Measurements from ENCODE around the gene RNF7.

The RNF7 gene

GRCh38 chr3:141737093-141737492 is 1.0 kb upstream of the RNF7 start:
- H3F3A ChIP-seq (ENCODE audit: insufficient read depth, low read length) = no peaks in the 10 kb centered on the region
- no peaks in the 10 kb centered on the region for H3K27me3 ChIP-seq (ENCODE audit: insufficient read depth, low read length)
- peak overlapping the region; percentile 50 for H3K4me2 ChIP-seq (ENCODE audit: low read length)
- peaks cover 36% of the 10 kb centered on the region for H3K79me2 ChIP-seq (ENCODE audit: insufficient read depth, low read length)
- peak overlapping the region; percentile 15; the same call in 1 of the 2 replicates for H3K9ac ChIP-seq (ENCODE audit: low read length)
- H3K9me2 ChIP-seq (ENCODE audit: low read depth, low read length) = no peaks in the 10 kb centered on the region
- H3K4me1 ChIP-seq (ENCODE audit: insufficient read depth, low read length, severe bottlenecking) = peaks cover 38% of the 10 kb centered on the region
- no peaks in the 10 kb centered on the region for H4K20me1 ChIP-seq (ENCODE audit: insufficient read depth, low read length)
- peaks cover 7% of the 10 kb centered on the region; the same call in 1 of the 2 replicates for H3K36me3 ChIP-seq (ENCODE audit: insufficient read depth, low read length)
- TF ChIP-seq, protein P1, sequence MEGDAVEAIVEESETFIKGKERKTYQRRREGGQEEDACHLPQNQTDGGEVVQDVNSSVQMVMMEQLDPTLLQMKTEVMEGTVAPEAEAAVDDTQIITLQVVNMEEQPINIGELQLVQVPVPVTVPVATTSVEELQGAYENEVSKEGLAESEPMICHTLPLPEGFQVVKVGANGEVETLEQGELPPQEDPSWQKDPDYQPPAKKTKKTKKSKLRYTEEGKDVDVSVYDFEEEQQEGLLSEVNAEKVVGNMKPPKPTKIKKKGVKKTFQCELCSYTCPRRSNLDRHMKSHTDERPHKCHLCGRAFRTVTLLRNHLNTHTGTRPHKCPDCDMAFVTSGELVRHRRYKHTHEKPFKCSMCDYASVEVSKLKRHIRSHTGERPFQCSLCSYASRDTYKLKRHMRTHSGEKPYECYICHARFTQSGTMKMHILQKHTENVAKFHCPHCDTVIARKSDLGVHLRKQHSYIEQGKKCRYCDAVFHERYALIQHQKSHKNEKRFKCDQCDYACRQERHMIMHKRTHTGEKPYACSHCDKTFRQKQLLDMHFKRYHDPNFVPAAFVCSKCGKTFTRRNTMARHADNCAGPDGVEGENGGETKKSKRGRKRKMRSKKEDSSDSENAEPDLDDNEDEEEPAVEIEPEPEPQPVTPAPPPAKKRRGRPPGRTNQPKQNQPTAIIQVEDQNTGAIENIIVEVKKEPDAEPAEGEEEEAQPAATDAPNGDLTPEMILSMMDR (IDR thresholded peaks at IDR 0.05; ENCODE audit: low read length) = peak; percentile 11; the same call in 1 of the 2 replicates
- TF ChIP-seq EZH2 (IDR thresholded peaks at IDR 0.05; ENCODE audit: borderline replicate concordance, low read length) = no peak
- H3K9me3 ChIP-seq (ENCODE audit: low read length) = no peaks in the 10 kb centered on the region
- peak overlapping the region; percentile 45 for H3K27ac ChIP-seq (ENCODE audit: low read depth, low read length, poor library complexity, severe bottlenecking)
- H3K4me3 ChIP-seq (ENCODE audit: low read depth, low read length, poor library complexity, severe bottlenecking) = peak overlapping the region; percentile 10
- peak overlapping the region; percentile 90 for H2AFZ ChIP-seq (ENCODE audit: low read length)

DNA sequence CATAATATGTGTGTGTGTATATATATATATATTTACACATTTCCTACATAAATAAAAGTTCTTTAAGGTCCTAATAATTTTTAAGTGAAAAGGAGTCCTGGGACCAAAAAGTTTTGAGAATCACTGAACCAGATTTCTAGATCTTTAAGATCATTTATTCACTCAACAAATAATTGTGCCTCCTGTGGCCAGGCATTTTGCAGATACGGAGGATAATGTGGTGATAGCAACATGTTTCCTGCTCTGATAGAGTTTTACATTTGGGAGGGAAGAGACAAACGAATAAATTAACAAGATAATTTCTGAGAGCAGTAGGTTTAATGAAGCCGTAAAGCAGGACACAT is 448 bp upstream of the RNF7 start:
- no peaks in the 10 kb centered on the region for H3K9me3 ChIP-seq (ENCODE audit: low read length)
- no peaks in the 10 kb centered on the region for H4K20me1 ChIP-seq (ENCODE audit: insufficient read depth, low read length)
- peak overlapping the region; percentile 90 for H2AFZ ChIP-seq (ENCODE audit: low read length)
- peaks cover 40% of the 10 kb centered on the region for H3K79me2 ChIP-seq (ENCODE audit: insufficient read depth, low read length)
- TF ChIP-seq EZH2 (IDR thresholded peaks at IDR 0.05; ENCODE audit: borderline replicate concordance, low read length) = no peak
- TF ChIP-seq, protein P1 (IDR thresholded peaks at IDR 0.05; ENCODE audit: low read length) = no peak
- H3K27ac ChIP-seq (ENCODE audit: low read depth, low read length, poor library complexity, severe bottlenecking) = peak overlapping the region; percentile 27
- H3K36me3 ChIP-seq (ENCODE audit: insufficient read depth, low read length) = peaks cover 10% of the 10 kb centered on the region; the same call in 1 of the 2 replicates
- no peaks in the 10 kb centered on the region for H3F3A ChIP-seq (ENCODE audit: insufficient read depth, low read length)
- peaks cover 38% of the 10 kb centered on the region for H3K4me1 ChIP-seq (ENCODE audit: insufficient read depth, low read length, severe bottlenecking)
- peak overlapping the region; percentile 64 for H3K4me2 ChIP-seq (ENCODE audit: low read length)
- H3K9ac ChIP-seq (ENCODE audit: low read length) = peak overlapping the region; percentile 27; the same call in 1 of the 2 replicates
- peak overlapping the region; percentile 92 for H3K4me3 ChIP-seq (ENCODE audit: low read depth, low read length, poor library complexity, severe bottlenecking)
- H3K9me2 ChIP-seq (ENCODE audit: low read depth, low read length) = no peaks in the 10 kb centered on the region
- no peaks in the 10 kb centered on the region for H3K27me3 ChIP-seq (ENCODE audit: insufficient read depth, low read length)

DNA sequence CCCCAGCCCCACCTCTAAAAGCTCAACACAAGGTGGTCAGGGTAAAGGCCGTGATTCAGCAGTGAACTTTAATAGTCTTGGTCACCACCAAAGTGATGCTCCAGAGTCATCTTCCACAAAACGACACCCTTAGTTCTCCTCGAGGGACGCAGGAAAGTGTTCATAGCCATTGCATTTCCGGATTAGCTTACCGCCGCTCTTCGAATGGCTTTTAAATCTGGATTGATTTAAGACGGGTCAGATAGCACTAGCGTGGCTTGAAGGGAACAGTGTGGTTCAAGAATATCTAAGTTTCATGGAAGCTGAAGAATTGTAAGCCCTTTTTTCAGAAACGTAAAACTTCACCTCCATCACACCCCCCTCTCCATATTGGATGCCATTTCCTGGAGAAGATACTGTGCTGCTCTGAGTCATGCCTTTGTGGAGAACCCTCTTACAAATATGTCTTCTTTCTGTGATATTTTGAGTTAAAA is 829 bp downstream of the RNF7 start:
- H3K9me3 ChIP-seq (ENCODE audit: low read length) = no peaks in the 10 kb centered on the region
- H3K36me3 ChIP-seq (ENCODE audit: insufficient read depth, low read length) = peaks cover 19% of the 10 kb centered on the region
- no peaks in the 10 kb centered on the region for H4K20me1 ChIP-seq (ENCODE audit: insufficient read depth, low read length)
- H2AFZ ChIP-seq (ENCODE audit: low read length) = 0 out of 2 replicates have a peak overlapping the region, but pooled peaks have one; percentile 19
- peak overlapping the region; percentile 79 for H3K9ac ChIP-seq (ENCODE audit: low read length)
- peaks cover 38% of the 10 kb centered on the region for H3K4me1 ChIP-seq (ENCODE audit: insufficient read depth, low read length, severe bottlenecking)
- peak overlapping the region; percentile 92 for H3K4me3 ChIP-seq (ENCODE audit: low read depth, low read length, poor library complexity, severe bottlenecking)
- H3K27me3 ChIP-seq (ENCODE audit: insufficient read depth, low read length) = no peaks in the 10 kb centered on the region
- peaks cover 53% of the 10 kb centered on the region for H3K79me2 ChIP-seq (ENCODE audit: insufficient read depth, low read length)
- peak overlapping the region; percentile 62 for H3K27ac ChIP-seq (ENCODE audit: low read depth, low read length, poor library complexity, severe bottlenecking)
- H3F3A ChIP-seq (ENCODE audit: insufficient read depth, low read length) = no peaks in the 10 kb centered on the region
- H3K4me2 ChIP-seq (ENCODE audit: low read length) = peak overlapping the region; percentile 81
- TF ChIP-seq, protein P1 (IDR thresholded peaks at IDR 0.05; ENCODE audit: low read length) = no peak
- TF ChIP-seq EZH2 (IDR thresholded peaks at IDR 0.05; ENCODE audit: borderline replicate concordance, low read length) = no peak
- H3K9me2 ChIP-seq (ENCODE audit: low read depth, low read length) = no peaks in the 10 kb centered on the region

Measured in OCI-LY1 (cell line).